GM21367 (cell line): Measurements from ENCODE around the gene TAF9.
A peak's percentile ranks its signal among the peaks of the same experiment; 100 is the strongest.
"Not testable (repeated sequence)": the region's sequence is repeated elsewhere in the genome, so short reads cannot be mapped to it uniquely, and the experiment has no call there.

ENCODE experiments used
- ATAC-seq: cut with Tn5 transposase; IDR thresholded peaks from one replicate; pipeline ENCODE4 v1.9.1; 2021; ENCODE audit not compliant: unreplicated experiment

TAF9 gene

GRCh38 chr5:69341520-69342161 lies 27.7 kb downstream of the TAF9 start:
- no peak for ATAC-seq

DNA sequence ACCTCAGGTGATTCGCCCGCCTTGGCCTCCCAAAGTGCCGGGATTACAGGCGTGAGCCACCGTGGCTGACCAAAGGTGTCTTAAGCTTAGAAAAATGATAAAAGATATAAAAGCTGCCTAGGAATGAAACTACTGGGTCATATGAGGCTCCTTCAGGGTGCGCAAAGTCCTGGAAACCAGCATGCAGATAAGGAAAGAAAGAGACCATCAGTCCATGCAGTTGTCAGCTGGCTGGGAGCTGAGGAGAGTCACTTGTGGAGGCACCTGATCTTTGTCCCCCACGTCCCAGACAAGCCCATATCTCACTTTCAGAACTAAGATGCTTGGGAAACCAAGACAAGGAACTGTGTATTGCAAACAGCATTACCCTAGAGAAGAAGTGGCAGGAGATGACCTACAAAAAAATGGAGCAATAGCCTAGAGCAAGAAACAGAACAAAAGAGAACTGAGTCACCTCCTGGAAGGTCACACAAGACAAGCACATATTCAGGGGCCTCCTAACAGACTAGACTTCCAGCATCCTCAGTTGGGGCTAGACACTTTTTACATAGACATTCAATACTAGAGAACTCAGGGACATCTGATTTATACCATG lies 33.9 kb downstream of the TAF9 start:
- ATAC-seq, result no peak

DNA sequence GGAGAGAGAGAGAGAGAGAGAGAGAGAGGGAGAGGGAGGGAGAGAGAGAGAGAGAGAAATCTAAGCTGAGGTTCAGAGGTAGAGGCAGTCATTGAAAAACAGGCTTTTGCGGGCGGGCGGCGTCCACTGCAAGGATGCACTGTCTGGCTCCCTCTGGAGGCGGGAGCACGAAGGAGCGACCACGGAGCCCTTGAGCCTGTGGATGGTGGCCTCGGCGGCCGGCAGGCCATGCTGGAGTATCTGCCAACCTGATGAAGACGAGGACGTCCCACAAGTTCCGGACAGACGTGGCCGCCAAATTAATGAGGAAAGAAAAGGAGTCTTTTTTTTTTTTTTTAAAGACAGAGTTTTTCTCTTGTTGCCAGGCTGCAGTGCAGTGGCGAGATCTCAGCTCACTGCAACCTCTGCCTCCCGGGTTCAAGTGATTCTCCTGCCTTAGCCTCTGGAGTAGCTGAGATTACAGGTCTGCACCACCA lies 34.5 kb downstream of the TAF9 start:
- peak; percentile 54 for ATAC-seq

- ATAC-seq, result not testable (repeated sequence)
These were observed 35.5 kb downstream of the TAF9 start for GRCh38 chr5:69333668-69334315.

GRCh38 chr5:69331528-69332445 lies 37.5 kb downstream of the TAF9 start:
- no peak for ATAC-seq

GRCh38 chr5:69329905-69330489 lies 39.3 kb downstream of the TAF9 start:
- no peak for ATAC-seq

DNA sequence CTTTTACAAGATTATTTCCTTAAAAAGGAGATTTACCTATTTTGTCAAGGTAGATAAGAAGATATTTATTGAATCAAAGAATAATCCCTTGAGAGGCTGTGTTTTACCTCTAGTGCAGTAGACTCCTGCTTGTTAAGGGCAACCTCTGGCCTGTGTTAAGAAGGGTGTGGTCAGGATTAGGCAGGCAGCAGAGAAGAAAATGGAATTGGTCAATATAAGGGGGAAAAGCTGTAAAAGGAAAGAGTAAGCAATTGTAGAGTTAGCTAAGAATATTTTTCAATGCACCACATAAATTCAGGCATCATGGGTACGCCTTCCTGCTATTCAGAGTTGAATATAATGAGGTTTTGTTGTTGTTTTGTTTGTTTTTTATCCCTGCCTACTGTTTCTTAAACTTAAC lies 43.0 kb downstream of the TAF9 start:
- no peak for ATAC-seq

DNA sequence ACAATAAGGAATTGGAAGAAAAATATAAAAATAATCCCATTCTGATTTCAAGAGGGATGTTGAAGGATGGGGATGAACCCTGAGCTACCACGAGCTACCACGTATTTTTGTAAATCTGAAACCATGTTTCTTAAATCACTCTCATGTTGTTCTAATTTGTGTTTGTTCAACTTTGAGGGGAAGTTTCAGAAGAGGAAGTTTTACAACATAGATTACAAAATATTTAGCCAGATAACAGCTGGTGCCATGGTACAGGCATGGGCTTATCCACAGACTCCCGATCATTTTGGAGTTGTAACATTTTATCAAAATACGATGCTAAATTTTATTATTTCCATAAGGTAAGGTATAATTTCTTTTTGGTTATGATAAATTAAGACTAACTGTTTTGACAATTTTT lies 51.9 kb downstream of the TAF9 start:
- no peak for ATAC-seq

GRCh38 chr5:69315972-69316371 lies 53.3 kb downstream of the TAF9 start:
- no peak for ATAC-seq
